ENCODE results near the gene HNF1B.

The HNF1B gene

DNA sequence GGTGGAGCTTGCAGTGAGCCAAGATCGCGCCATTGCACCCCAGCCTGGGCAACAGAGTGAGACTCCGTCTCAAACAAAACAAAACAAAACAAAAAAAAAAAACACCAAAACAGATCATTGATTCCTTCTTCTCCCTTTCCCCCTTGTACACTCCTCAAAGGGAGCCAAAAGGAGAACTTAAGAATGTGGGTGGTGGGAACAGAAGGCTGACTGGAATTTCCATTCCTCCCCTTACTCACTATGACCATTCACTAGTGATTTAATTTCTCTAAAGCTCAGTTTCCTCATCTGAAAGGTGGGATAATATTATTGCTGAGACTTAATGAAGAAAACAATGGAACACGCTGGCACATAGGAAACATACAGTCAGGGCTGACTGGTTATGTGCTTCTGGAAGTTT lies 17.1 kb upstream of the HNF1B start:
- Histone ChIP-seq H3K36me3 (replicated peaks; ENCODE audit: insufficient read depth, low read length) (no peaks in the 10 kb centered on the region), H3K9me3 (replicated peaks; ENCODE audit: insufficient read depth, low read length) (no peaks in the 10 kb centered on the region), H3K79me2 (ENCODE audit: low read length) (no peaks in the 10 kb centered on the region), H4K20me1 (ENCODE audit: insufficient read depth, low read length) (no peaks in the 10 kb centered on the region), H3K27ac (ENCODE audit: low read length) (no peak overlapping the region), H2AFZ (ENCODE audit: low read length) (no peak overlapping the region), H3K9ac (ENCODE audit: low read length) (no peak overlapping the region), H3K4me3 (ENCODE audit: low read length) (no peak overlapping the region), H3F3A (ENCODE audit: insufficient read depth, low read length) (peaks cover 29% of the 10 kb centered on the region), H3K9me2 (replicated peaks; ENCODE audit: insufficient read depth, low read length) (no peaks in the 10 kb centered on the region), H3K4me1 (ENCODE audit: low read length) (peaks cover 35% of the 10 kb centered on the region), H3K4me2 (ENCODE audit: low read depth, low read length) (no peak overlapping the region), H3K27me3 (replicated peaks; ENCODE audit: insufficient read depth, low read length) (no peaks in the 10 kb centered on the region)
- TF ChIP-seq, protein P1, sequence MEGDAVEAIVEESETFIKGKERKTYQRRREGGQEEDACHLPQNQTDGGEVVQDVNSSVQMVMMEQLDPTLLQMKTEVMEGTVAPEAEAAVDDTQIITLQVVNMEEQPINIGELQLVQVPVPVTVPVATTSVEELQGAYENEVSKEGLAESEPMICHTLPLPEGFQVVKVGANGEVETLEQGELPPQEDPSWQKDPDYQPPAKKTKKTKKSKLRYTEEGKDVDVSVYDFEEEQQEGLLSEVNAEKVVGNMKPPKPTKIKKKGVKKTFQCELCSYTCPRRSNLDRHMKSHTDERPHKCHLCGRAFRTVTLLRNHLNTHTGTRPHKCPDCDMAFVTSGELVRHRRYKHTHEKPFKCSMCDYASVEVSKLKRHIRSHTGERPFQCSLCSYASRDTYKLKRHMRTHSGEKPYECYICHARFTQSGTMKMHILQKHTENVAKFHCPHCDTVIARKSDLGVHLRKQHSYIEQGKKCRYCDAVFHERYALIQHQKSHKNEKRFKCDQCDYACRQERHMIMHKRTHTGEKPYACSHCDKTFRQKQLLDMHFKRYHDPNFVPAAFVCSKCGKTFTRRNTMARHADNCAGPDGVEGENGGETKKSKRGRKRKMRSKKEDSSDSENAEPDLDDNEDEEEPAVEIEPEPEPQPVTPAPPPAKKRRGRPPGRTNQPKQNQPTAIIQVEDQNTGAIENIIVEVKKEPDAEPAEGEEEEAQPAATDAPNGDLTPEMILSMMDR (IDR thresholded peaks at IDR 0.05; ENCODE audit: low read length): no peak
- TF ChIP-seq EZH2phosphoT487 (IDR thresholded peaks at IDR 0.05; ENCODE audit: low read length) (no peak), EZH2 (optimal IDR thresholded peaks at IDR 0.05; ENCODE audit: low read depth, low read length) (no peak)
- no peak for DNase-seq

DNA sequence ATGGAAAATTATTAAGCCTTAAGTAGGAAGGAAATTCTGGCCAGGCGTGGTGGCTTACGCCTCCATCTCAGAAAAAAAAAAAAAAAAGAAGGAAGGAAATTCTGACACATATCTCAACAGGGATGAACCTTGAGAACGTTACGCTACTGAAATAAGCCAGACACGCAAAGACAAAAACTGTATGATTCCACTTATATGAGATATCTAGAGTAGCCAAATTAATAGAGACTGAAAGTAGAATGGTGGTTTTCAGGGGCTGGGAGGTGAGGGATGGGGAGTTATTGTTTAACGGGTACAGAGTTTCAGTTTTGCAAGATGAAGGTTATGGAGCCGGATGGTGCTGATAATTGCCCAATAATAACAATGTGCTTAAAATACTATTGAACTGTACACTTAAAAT lies 16.2 kb upstream of the HNF1B start:
- Histone ChIP-seq H3F3A (ENCODE audit: insufficient read depth, low read length) (peaks cover 29% of the 10 kb centered on the region), H3K9me2 (replicated peaks; ENCODE audit: insufficient read depth, low read length) (no peaks in the 10 kb centered on the region), H3K79me2 (ENCODE audit: low read length) (no peaks in the 10 kb centered on the region), H3K4me3 (ENCODE audit: low read length) (no peak overlapping the region), H3K9ac (ENCODE audit: low read length) (no peak overlapping the region), H3K36me3 (replicated peaks; ENCODE audit: insufficient read depth, low read length) (no peaks in the 10 kb centered on the region), H3K27ac (ENCODE audit: low read length) (peak overlapping the region; percentile 3; the same call in 1 of the 2 replicates), H4K20me1 (ENCODE audit: insufficient read depth, low read length) (no peaks in the 10 kb centered on the region), H3K27me3 (replicated peaks; ENCODE audit: insufficient read depth, low read length) (no peaks in the 10 kb centered on the region), H3K4me1 (ENCODE audit: low read length) (peaks cover 35% of the 10 kb centered on the region), H3K9me3 (replicated peaks; ENCODE audit: insufficient read depth, low read length) (no peaks in the 10 kb centered on the region), H3K4me2 (ENCODE audit: low read depth, low read length) (peak overlapping the region; percentile 56), H2AFZ (ENCODE audit: low read length) (no peak overlapping the region)
- DNase-seq: peak; percentile 70
- TF ChIP-seq, protein P1 (IDR thresholded peaks at IDR 0.05; ENCODE audit: low read length): no peak
- TF ChIP-seq EZH2 (optimal IDR thresholded peaks at IDR 0.05; ENCODE audit: low read depth, low read length) (no peak), EZH2phosphoT487 (IDR thresholded peaks at IDR 0.05; ENCODE audit: low read length) (no peak)

DNA sequence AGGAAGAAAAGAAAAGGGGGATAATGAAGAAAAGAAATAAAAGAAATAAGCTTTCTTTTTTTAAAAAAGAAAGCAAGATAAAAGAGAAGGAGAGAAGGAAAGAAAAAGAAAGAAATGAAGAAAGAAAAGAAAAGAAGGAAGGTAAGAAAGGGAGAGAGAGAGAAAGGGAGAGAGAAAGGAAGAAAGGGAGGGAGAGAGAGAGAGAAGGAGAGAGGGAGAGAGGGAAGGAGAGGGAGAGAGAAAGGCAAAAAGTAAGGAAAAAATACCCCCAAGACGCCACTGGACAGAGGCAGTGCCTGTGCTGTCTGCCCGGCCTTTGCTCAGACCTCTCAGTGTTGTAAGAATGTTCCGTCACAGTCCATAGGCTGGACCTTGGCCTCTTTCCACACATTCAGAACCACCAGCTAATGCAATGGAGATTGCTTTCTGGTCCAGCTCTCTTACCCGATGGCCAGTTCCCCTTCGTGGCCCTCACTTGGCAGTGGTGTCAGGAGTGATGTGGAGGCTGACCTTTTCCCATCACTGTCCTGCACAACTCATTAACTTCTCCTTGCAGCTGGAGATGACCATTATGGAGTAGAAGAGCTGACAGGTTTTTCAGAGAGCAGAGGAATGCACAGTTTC lies 14.3 kb upstream of the HNF1B start:
- Histone ChIP-seq H3K79me2 (ENCODE audit: low read length) (no peaks in the 10 kb centered on the region), H3K4me1 (ENCODE audit: low read length) (peaks cover 21% of the 10 kb centered on the region), H3K4me2 (ENCODE audit: low read depth, low read length) (no peak overlapping the region), H3K4me3 (ENCODE audit: low read length) (no peak overlapping the region), H3K9me2 (replicated peaks; ENCODE audit: insufficient read depth, low read length) (no peaks in the 10 kb centered on the region), H3K9me3 (replicated peaks; ENCODE audit: insufficient read depth, low read length) (no peaks in the 10 kb centered on the region), H3K9ac (ENCODE audit: low read length) (no peak overlapping the region), H3K36me3 (replicated peaks; ENCODE audit: insufficient read depth, low read length) (no peaks in the 10 kb centered on the region), H3K27ac (ENCODE audit: low read length) (no peak overlapping the region), H4K20me1 (ENCODE audit: insufficient read depth, low read length) (no peaks in the 10 kb centered on the region), H3K27me3 (replicated peaks; ENCODE audit: insufficient read depth, low read length) (no peaks in the 10 kb centered on the region), H2AFZ (ENCODE audit: low read length) (no peak overlapping the region), H3F3A (ENCODE audit: insufficient read depth, low read length) (peaks cover 16% of the 10 kb centered on the region)
- DNase-seq: no peak
- TF ChIP-seq EZH2phosphoT487 (IDR thresholded peaks at IDR 0.05; ENCODE audit: low read length): no peak
- TF ChIP-seq EZH2 (optimal IDR thresholded peaks at IDR 0.05; ENCODE audit: low read depth, low read length): no peak
- TF ChIP-seq, protein P1 (IDR thresholded peaks at IDR 0.05; ENCODE audit: low read length): no peak
